Embryonic facial prominence (tissue), 1 donor: Measurements from ENCODE around the gene FGF1.

Experiments used
- DNase-seq: peaks from one replicate; pipeline ENCODE4 v3.0.0-alpha.2; 2016; ENCODE audit errors: extremely low spot score

The FGF1 gene

DNA sequence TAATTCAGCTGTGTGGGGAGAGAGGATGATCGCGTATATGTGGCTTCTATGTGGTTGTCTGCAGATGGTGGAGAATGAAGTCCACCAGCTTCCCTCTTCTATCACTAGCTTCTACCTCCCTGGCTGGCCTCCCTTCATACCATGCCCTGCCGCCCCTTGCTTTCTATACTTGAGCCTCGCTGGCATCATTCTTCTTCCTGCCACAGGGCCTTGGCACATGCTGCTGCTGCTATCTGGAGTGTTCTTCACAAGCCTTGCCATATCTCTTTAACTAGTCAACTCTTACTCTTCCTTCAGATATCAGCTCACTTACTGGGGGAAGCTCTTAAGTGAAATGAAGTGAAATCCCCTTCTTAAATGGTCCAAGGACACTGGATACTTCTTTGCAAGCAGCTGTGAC is 100.4 kb downstream of the FGF1 start:
- no peak for DNase-seq

- no peak for DNase-seq
Measured at GRCh38 chr5:142584891-142585290, 101.0 kb downstream of the FGF1 start.

- DNase-seq: no peak
Measured at GRCh38 chr5:142578161-142578830, 107.6 kb downstream of the FGF1 start.

DNA sequence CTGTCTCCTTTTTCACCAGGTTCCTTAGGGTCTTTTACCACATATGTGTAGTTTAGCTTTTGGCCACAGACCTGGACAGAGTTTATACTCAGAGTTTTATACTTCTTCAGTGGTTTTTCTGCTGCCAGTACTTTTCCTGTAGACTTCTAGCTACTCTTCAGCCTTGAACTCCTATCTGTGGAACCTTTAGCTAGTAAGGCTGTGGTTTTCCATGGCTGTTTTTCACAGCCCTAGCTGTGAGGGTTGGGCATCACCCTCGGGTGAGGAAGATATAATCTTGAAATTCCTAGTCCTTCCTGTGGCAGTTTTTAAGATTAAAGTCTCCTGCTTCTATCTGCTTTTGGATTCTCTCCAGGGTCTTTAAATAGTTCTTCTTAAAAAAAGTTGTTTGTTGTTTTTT is 109.1 kb downstream of the FGF1 start:
- DNase-seq: no peak

GRCh38 chr5:142576303-142576702 is 109.6 kb downstream of the FGF1 start:
- no peak for DNase-seq

DNA sequence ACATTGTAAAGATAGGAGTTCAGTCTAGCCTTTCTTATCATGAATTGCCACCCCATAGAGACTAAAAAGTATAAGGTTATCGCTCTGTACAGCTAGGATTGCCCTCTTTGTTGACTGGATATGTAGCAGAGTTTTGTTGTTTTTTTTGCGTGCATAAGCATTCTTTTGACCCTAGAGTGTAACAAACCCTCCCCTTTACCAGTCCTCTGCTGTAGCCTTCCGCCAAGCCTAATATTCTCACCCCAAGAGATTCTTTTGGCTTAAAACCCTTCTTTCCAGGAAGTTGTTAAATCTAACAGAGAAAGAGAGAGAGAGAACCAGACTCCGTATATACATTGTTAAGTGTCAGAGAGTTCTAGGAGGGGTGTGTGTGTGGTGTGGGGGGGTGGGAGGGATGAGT is 113.9 kb downstream of the FGF1 start:
- no peak for DNase-seq

GRCh38 chr5:142571371-142571770 is 114.5 kb downstream of the FGF1 start:
- DNase-seq: no peak

GRCh38 chr5:142569905-142570304 is 116.0 kb downstream of the FGF1 start:
- DNase-seq: no peak

- DNase-seq: no peak
Measured at GRCh38 chr5:142568996-142569335, 116.9 kb downstream of the FGF1 start.

- DNase-seq: no peak
Measured at GRCh38 chr5:142568283-142568995, 117.5 kb downstream of the FGF1 start.

DNA sequence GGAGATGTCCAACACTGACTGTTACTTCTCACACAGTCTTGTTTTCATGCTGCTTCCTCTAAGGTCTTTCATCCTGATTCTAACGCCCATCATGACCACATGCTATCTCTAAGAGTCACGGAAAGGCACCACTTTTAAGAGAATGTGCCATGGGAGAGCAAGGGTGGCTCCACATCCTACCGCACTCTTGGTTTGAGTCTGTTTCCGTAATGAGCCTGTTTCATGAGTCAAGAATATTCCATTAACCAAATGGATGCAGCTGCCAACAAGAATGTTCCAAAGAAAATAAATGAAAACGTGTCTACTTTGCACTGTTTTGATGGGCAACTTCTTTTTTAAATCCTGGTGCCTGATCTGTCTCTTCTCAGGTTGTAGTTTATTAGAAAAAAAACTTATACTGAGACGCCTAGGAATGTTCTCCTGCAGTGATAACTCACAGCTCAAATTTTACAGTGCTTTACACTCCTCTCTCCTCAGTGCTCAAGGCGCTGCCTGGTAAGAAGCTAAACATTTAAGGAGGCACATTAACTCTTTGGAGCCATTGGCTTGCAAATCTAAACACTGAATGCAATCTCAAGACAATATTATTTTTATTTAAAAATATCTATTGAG is 124.3 kb downstream of the FGF1 start:
- no peak for DNase-seq

DNA sequence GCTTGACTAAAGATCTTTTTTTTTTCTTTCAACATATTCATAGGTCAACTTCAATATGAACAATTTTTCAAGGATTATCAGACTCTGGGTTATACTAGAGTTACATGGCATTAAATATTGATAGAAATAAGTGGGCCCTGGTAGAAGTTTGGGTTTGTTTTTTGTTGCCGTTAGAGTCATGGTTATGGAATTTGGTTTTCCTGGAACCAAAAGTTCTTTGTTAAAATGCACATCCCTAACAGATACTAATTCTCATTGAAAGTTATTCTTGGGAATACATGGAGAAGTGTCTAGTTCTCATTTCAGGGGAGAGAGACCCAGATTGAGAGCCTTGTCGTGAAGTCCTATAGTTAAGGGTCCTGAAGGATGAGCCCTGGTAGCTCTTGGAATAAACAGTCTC is 124.9 kb downstream of the FGF1 start:
- DNase-seq: no peak

GRCh38 chr5:142552107-142552506 is 133.8 kb downstream of the FGF1 start:
- DNase-seq: no peak

DNA sequence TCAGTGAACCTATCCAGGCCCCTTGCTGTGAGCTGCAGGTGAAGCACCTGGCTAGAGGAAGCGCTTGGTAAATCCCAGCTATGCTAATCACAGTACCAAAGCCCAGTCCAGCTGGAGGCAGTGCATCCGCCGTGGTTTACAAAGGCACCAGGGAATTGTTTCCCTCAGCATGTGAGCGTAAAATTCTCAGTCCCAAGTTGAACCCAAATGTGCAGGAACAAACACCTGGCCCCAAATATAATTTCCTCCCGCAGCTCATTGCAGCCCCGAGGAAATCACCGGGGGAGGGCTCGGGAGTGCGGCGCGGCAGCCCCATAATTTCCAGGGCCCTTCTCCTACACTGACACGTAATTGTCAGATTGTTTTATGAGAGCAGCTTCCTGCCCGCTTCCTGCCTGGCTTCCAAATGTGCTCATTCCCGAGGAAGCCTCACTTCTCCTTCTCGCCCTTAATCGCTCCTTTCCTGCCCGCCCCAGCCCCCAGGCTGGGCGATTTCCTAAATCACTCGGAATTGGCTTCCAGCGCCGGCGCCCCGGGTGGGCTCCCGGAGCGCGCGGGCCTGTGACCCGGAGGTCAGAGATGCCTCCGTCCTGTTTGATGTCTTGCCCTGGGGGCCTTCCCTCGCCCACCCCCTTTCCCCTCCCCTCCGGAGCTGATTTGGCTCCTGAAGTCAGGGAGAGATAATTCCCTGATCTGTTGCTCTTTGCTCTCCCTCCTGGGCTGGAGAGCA is 134.4 kb downstream of the FGF1 start:
- no peak for DNase-seq

- no peak for DNase-seq
Measured at GRCh38 chr5:142550471-142550870, 135.4 kb downstream of the FGF1 start.

DNA sequence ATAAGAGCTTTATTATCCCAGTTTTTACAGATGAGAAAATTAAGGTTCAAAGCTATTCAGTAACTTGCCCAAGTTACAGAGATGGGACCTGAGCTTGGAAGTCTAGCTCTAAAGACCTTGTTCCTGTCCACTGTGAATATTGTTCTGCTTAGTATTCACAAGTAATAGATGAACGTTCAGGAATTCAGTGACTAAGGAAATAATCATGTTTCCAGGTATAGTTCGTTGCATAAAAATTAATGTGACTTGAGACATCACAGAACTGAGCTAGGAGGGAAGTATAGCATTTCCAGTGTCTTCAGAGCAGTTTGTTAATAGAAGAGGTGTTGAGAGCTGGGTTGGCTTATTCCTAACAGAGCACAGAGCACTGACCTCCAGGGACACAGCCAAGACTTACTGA is 136.1 kb downstream of the FGF1 start:
- no peak for DNase-seq

GRCh38 chr5:142548739-142549275 is 137.1 kb downstream of the FGF1 start:
- peak; percentile 84 for DNase-seq

DNA sequence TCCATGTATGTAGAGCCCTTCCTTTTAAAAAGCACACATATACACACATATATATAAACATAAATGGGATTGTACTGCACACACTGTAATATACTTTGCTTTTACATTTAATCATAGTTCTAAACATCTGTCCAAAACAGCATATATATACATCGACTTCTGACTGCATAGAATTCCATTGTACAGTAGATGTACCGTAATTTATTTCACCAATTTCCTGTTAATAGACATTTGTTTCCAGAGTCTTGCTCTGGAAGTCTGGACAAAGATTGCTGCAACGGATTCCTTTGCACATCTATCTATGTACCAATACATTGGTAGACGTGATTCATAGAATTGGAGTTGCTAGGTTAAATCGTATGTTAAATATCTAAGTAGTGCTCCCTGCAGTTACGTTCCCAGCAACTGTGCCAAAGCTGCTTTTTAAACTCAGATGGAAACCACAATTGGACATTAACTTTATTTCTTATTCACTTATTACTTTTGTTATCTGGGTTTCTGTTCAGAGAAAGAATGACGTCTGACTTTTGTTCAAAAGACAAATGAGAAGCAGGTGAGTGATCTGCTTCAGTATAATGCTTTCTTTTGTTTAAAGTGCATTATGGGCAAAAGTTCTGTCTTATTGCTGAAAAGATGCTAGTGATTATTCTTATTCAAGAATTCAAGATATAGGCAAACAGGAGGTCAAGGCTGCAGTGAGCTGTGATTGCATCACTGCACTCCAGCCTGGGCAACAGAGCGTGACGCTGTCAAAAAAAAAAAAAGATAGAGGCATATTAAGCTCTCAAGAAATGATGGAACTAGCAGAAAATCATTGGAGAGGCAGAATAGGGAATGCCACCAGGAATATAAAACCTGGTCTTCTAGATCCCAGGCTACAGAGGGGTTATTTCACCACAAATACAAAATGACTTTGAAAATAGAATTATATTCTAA is 138.2 kb downstream of the FGF1 start:
- no peak for DNase-seq

DNA sequence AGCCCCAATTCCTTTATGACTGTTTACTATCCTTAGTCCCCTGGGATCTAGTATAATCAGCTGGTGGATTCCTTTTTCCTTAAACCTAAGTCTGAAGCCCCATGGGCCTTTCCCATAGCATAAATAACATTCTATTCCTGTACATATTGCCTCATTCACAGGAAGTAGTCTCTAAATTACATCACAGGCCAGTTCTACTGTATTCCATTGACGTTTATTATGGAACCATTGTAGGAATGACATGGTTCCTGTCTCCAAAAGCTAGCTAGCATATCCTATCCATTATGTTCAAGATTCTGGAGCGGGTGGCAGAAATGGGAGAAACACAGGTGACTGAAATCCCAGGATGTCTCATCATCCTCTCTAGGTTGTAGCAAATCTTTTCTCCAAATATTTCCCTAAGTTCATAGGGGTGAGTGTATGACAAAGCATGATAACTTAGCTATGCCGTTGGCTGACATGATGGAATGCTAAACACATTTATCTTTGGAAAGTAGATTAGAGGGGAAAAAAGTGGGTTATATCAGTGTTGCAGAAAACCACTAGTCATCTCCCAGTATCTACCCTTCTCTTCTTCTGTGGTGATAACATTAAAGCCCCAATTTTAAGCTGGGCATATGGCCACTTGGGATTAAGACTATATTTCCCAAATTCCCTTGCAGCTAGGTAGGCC is 140.1 kb downstream of the FGF1 start:
- DNase-seq: no peak

DNA sequence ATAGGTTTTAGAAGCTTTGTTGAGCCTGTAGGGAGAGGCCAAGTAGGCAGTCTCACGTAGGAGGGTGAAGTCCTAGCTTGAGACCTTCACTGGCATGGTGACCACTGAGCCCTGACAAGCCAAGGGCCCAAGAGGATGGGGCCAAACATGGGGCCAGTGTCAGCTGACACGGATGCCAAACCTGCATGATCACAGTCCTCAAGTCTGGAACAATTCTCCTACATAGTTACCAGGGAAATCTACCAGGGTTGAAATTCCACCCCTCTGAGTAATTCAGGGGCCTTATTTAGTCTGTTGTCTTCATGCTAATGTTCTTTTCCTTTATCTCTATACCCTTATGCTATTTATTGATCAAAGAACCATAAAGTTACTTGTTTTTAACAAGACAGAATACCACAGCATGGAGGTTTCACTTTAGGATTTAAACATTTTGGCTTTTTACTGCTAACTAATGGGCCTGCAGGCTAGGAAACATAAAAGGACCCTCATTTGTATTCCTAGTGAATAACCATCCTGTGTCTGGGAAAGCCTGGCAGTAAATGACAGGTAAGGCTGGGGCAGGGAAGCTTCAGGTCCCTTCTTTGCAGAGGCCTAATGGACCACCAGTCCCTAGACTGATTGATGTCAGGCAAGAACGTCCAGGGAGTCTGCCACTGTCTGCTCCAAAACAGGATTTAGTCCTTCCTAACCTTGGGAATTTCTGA is 140.8 kb downstream of the FGF1 start:
- DNase-seq: no peak
